ENCODE data around the gene IQCE.
"Not testable (repeated sequence)": the region's sequence is repeated elsewhere in the genome, so short reads cannot be mapped to it uniquely, and the experiment has no call there.

The IQCE gene

DNA sequence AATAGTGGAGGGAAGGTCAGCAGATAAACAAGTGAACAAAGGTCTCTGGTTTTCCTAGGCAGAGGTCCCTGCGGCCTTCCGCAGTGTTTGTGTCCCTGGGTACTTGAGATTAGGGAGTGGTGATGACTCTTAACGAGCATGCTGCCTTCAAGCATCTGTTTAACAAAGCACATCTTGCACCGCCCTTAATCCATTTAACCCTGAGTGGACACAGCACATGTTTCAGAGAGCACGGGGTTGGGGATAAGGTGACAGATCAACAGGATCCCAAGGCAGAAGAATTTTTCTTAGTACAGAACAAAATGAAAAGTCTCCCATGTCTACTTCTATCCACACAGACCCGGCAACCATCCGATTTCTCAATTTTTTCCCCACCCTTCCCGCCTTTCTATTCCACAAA is 25.2 kb upstream of the IQCE start:
- not testable (repeated sequence) for H3K23ac ChIP-seq (ENCODE audit: low read length); H4K91ac ChIP-seq (ENCODE audit: low read depth, low read length); H2AFZ ChIP-seq (ENCODE audit: insufficient read depth, low read length, poor library complexity); H2BK5ac ChIP-seq (ENCODE audit: low read depth, low read length, poor library complexity); H3K4me3 ChIP-seq (ENCODE audit: low read depth, low read length); H2BK120ac ChIP-seq (ENCODE audit: insufficient read depth, low read length, poor library complexity); H4K12ac ChIP-seq (ENCODE audit: low read depth, low read length); H3K79me1 ChIP-seq (ENCODE audit: low read length); H4K8ac ChIP-seq (ENCODE audit: low read depth, low read length); H3K9me3 ChIP-seq (ENCODE audit: insufficient read depth, low read depth, low read length); H3K14ac ChIP-seq (ENCODE audit: low read length); DNase-seq; H3K9ac ChIP-seq (ENCODE audit: low read length); H3K18ac ChIP-seq (ENCODE audit: low read length); H2BK12ac ChIP-seq (ENCODE audit: low read length); H3K27ac ChIP-seq (ENCODE audit: low read depth, low read length); H3K79me2 ChIP-seq (ENCODE audit: control insufficient read depth, insufficient read depth, low read length, poor library complexity); H3K4ac ChIP-seq (ENCODE audit: low read depth, low read length); H3K27me3 ChIP-seq (ENCODE audit: insufficient read depth, low read length); H2AK5ac ChIP-seq (ENCODE audit: low read length); H3K4me2 ChIP-seq (ENCODE audit: low read length)
- H3K36me3 ChIP-seq (ENCODE audit: control insufficient read depth in 1 of 2, insufficient read depth in 2 of 2, low read length in 2 of 2) = peaks cover 15 to 16% of the 10 kb centered on the region in 2 experiments
- no CpG with 5 or more reads among the region's 8 CpGs for WGBS (ENCODE audit: extremely low coverage, insufficient coverage, insufficient read length)
- peaks cover 18 to 22% of the 10 kb centered on the region in 2 experiments for H3K4me1 ChIP-seq (ENCODE audit: control insufficient read depth in 1 of 2, insufficient read depth in 2 of 2, low read length in 2 of 2)

GRCh38 chr7:2534214-2534613 is 24.6 kb upstream of the IQCE start:
- not testable (repeated sequence) for H2BK12ac ChIP-seq (ENCODE audit: low read length); H3K79me1 ChIP-seq (ENCODE audit: low read length); H3K23ac ChIP-seq (ENCODE audit: low read length); H2BK120ac ChIP-seq (ENCODE audit: insufficient read depth, low read length, poor library complexity); H3K79me2 ChIP-seq (ENCODE audit: control insufficient read depth, insufficient read depth, low read length, poor library complexity); H3K9ac ChIP-seq (ENCODE audit: low read length); H3K4ac ChIP-seq (ENCODE audit: low read depth, low read length); H3K27me3 ChIP-seq (ENCODE audit: insufficient read depth, low read length); H2BK5ac ChIP-seq (ENCODE audit: low read depth, low read length, poor library complexity); H4K12ac ChIP-seq (ENCODE audit: low read depth, low read length); H2AFZ ChIP-seq (ENCODE audit: insufficient read depth, low read length, poor library complexity); DNase-seq; H3K18ac ChIP-seq (ENCODE audit: low read length); H3K4me2 ChIP-seq (ENCODE audit: low read length); H3K4me3 ChIP-seq (ENCODE audit: low read depth, low read length); H3K27ac ChIP-seq (ENCODE audit: low read depth, low read length); H2AK5ac ChIP-seq (ENCODE audit: low read length); H4K91ac ChIP-seq (ENCODE audit: low read depth, low read length); H3K14ac ChIP-seq (ENCODE audit: low read length); H3K9me3 ChIP-seq (ENCODE audit: insufficient read depth, low read depth, low read length); H4K8ac ChIP-seq (ENCODE audit: low read depth, low read length)
- peaks cover 16 to 17% of the 10 kb centered on the region in 2 experiments for H3K36me3 ChIP-seq (ENCODE audit: control insufficient read depth in 1 of 2, insufficient read depth in 2 of 2, low read length in 2 of 2)
- H3K4me1 ChIP-seq (ENCODE audit: control insufficient read depth in 1 of 2, insufficient read depth in 2 of 2, low read length in 2 of 2) = peaks cover 18 to 20% of the 10 kb centered on the region in 2 experiments
- WGBS (ENCODE audit: extremely low coverage, insufficient coverage, insufficient read length) = no CpG with 5 or more reads among the region's 34 CpGs

GRCh38 chr7:2535872-2536627 is 22.7 kb upstream of the IQCE start:
- not testable (repeated sequence) for H3K4me3 ChIP-seq (ENCODE audit: low read depth, low read length); H3K18ac ChIP-seq (ENCODE audit: low read length); H3K9me3 ChIP-seq (ENCODE audit: insufficient read depth, low read depth, low read length); H2AFZ ChIP-seq (ENCODE audit: insufficient read depth, low read length, poor library complexity); H4K91ac ChIP-seq (ENCODE audit: low read depth, low read length); H2AK5ac ChIP-seq (ENCODE audit: low read length); H3K79me1 ChIP-seq (ENCODE audit: low read length); H2BK12ac ChIP-seq (ENCODE audit: low read length); H3K79me2 ChIP-seq (ENCODE audit: control insufficient read depth, insufficient read depth, low read length, poor library complexity); H3K27ac ChIP-seq (ENCODE audit: low read depth, low read length); H3K4me1 ChIP-seq (ENCODE audit: control insufficient read depth in 1 of 2, insufficient read depth in 2 of 2, low read length in 2 of 2); H3K4ac ChIP-seq (ENCODE audit: low read depth, low read length); H2BK120ac ChIP-seq (ENCODE audit: insufficient read depth, low read length, poor library complexity); H3K23ac ChIP-seq (ENCODE audit: low read length); H3K14ac ChIP-seq (ENCODE audit: low read length); H3K27me3 ChIP-seq (ENCODE audit: insufficient read depth, low read length); H2BK5ac ChIP-seq (ENCODE audit: low read depth, low read length, poor library complexity); H3K4me2 ChIP-seq (ENCODE audit: low read length); H4K8ac ChIP-seq (ENCODE audit: low read depth, low read length); H3K9ac ChIP-seq (ENCODE audit: low read length); H4K12ac ChIP-seq (ENCODE audit: low read depth, low read length); DNase-seq
- no CpG with 5 or more reads among the region's 19 CpGs for WGBS (ENCODE audit: extremely low coverage, insufficient coverage, insufficient read length)
- peaks cover 30 to 31% of the 10 kb centered on the region in 2 experiments for H3K36me3 ChIP-seq (ENCODE audit: control insufficient read depth in 1 of 2, insufficient read depth in 2 of 2, low read length in 2 of 2)

DNA sequence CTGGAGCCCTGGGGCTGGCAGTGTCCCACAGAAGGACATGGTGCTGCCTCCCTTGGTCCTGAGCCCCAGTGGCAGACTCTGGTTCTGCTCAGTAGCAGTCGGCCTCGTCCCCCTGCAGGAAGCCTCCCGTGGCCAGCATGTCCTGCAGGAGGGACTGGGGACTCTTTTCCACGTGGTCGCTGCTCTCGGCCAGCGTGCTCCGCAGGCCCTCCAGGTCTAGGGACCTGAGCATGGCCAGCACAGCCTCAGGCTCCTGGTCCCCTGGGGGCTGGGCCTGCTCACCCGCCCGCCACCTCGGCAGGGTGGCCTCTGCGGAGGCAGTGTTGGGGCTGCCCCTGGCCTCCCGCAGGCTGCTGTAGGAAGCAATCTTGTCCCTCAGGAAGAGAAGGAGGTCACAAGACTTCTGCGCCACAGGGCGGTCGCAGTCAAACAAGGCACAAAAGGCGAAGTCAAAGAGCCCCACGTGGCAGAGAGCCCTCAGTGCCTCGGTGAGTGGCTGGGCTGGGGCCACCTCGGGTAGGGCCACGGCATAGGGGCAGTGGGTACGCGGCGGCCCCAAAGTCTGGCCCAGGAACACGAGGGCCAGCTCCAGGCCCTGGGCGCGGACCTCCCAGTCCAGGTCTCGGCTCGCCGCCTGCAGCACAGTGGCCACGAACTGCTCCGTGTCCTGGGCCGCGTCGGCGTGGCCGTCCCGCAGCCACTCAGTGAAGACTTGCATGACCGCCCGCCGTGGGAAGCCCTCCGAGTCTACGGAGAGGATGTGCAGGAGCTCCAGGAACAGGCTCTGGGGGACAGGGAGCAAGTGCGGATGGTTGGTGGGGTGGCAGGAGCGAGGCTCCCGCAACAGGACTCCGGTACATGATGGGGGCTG is 20.6 kb upstream of the IQCE start:
- no peak overlapping the region for H2AK5ac ChIP-seq (ENCODE audit: low read length)
- H3K27ac ChIP-seq (ENCODE audit: low read depth, low read length) = no peak overlapping the region
- no peak overlapping the region for H4K91ac ChIP-seq (ENCODE audit: low read depth, low read length)
- H3K27me3 ChIP-seq (ENCODE audit: insufficient read depth, low read length) = no peaks in the 10 kb centered on the region
- H2BK5ac ChIP-seq (ENCODE audit: low read depth, low read length, poor library complexity) = no peak overlapping the region
- no peak overlapping the region for H3K4me2 ChIP-seq (ENCODE audit: low read length)
- H4K12ac ChIP-seq (ENCODE audit: low read depth, low read length) = no peak overlapping the region
- H3K18ac ChIP-seq (ENCODE audit: low read length) = no peak overlapping the region
- no peaks in the 10 kb centered on the region for H3K4me1 ChIP-seq (ENCODE audit: control insufficient read depth in 1 of 2, insufficient read depth in 2 of 2, low read length in 2 of 2)
- H2BK120ac ChIP-seq (ENCODE audit: insufficient read depth, low read length, poor library complexity) = no peak overlapping the region
- H4K8ac ChIP-seq (ENCODE audit: low read depth, low read length) = no peak overlapping the region
- H3K79me1 ChIP-seq (ENCODE audit: low read length) = no peaks in the 10 kb centered on the region
- H3K9me3 ChIP-seq (ENCODE audit: insufficient read depth, low read depth, low read length) = no peaks in the 10 kb centered on the region
- DNase-seq = no peak
- no peak overlapping the region for H3K14ac ChIP-seq (ENCODE audit: low read length)
- H3K36me3 ChIP-seq (ENCODE audit: control insufficient read depth in 1 of 2, insufficient read depth in 2 of 2, low read length in 2 of 2) = peaks cover 50 to 51% of the 10 kb centered on the region in 2 experiments
- H3K4ac ChIP-seq (ENCODE audit: low read depth, low read length) = no peak overlapping the region
- no peak overlapping the region for H2BK12ac ChIP-seq (ENCODE audit: low read length)
- H3K23ac ChIP-seq (ENCODE audit: low read length) = no peak overlapping the region
- no CpG with 5 or more reads among the region's 47 CpGs for WGBS (ENCODE audit: extremely low coverage, insufficient coverage, insufficient read length)
- H3K79me2 ChIP-seq (ENCODE audit: control insufficient read depth, insufficient read depth, low read length, poor library complexity) = no peaks in the 10 kb centered on the region
- no peak overlapping the region for H3K9ac ChIP-seq (ENCODE audit: low read length)
- H2AFZ ChIP-seq (ENCODE audit: insufficient read depth, low read length, poor library complexity) = no peak overlapping the region
- H3K4me3 ChIP-seq (ENCODE audit: low read depth, low read length) = no peak overlapping the region
